ENCODE results near the gene CTBS.
A peak's percentile ranks its signal among the peaks of the same experiment; 100 is the strongest.

CTBS gene

DNA sequence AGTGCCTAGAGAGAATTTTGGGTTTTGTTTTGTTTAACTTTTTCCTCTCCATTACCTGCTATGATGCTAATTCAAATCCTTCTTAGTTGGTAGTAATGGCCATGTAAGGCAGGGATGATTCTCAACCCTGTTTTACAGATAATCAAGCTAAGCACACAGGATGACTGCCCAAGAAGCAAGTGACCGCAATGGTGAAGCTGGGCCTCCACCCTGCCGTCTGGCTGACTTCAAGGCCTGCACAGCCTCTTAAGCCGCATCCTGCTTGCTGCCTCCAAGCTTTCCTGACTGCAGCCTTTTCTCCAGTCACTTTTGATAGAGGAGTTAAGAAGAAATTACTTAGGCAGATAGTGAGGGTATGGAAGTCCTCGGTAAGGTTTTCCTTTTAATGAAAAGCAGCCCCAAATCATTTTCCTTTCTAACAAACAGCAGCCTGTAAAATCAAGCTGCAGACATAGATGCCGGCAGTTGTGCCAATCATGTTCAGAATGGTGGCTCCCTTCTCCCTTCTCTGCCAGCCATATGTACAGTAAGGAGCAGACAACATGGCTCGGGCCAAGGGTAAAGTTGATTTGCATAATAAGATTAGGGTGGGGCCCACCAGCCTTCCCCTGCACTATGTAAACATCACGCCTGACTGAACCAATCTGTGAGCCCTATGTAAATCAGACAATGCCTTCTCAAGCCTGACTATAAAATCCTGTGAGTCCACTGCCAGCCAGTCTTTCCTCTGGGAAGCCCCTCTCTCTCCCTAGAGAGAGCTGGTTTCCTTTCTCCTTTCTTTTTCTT lies 8.8 kb upstream of the CTBS start:
- no peak overlapping the region for H3K23ac ChIP-seq (ENCODE audit: low read depth, low read length, poor library complexity)
- no peak overlapping the region for H3K4me3 ChIP-seq (ENCODE audit: low read length in 2 of 2)
- H3K27ac ChIP-seq (replicated peaks; ENCODE audit: low read length) = no peak overlapping the region
- H3K4ac ChIP-seq (ENCODE audit: low read length) = no peak overlapping the region
- no peak overlapping the region for H2BK15ac ChIP-seq (ENCODE audit: low read length)
- H2BK120ac ChIP-seq (ENCODE audit: low read depth, low read length) = no peak overlapping the region
- no peak overlapping the region for H3K9ac ChIP-seq (ENCODE audit: low read depth, low read length, poor library complexity)
- H2BK5ac ChIP-seq (ENCODE audit: low read length) = no peak overlapping the region
- no peak overlapping the region for H2AK5ac ChIP-seq (ENCODE audit: low read depth, low read length)
- no peaks in the 10 kb centered on the region for H3K27me3 ChIP-seq (ENCODE audit: control insufficient read depth in 3 of 3, insufficient read depth in 3 of 3, low read depth in 1 of 3, low read length in 3 of 3)
- H3K14ac ChIP-seq (ENCODE audit: low read length) = no peak overlapping the region
- no peak overlapping the region for H2BK12ac ChIP-seq (ENCODE audit: low read length)
- DNase-seq (ENCODE audit: low spot score) = no peak
- peaks cover 0 to 6% of the 10 kb centered on the region in 2 donors for H3K4me1 ChIP-seq (ENCODE audit: control insufficient read depth in 2 of 2, insufficient read depth in 1 of 2, low read depth in 1 of 2, low read length in 2 of 2)
- H3K36me3 ChIP-seq (replicated peaks in 1 of 2; ENCODE audit: control insufficient read depth in 2 of 2, insufficient read depth in 2 of 2, low read length in 2 of 2) = no peaks in the 10 kb centered on the region
- H2AFZ ChIP-seq (ENCODE audit: low read length) = peak overlapping the region; percentile 78
- no peak overlapping the region for H4K91ac ChIP-seq (ENCODE audit: low read depth, low read length, poor library complexity)
- H3K9me3 ChIP-seq (replicated peaks in 1 of 2; ENCODE audit: control insufficient read depth in 2 of 2, insufficient read depth in 1 of 2, low read depth in 1 of 2, low read length in 2 of 2) = peaks cover 0 to 4% of the 10 kb centered on the region in 2 donors
- no peak overlapping the region for H4K8ac ChIP-seq (ENCODE audit: low read depth, low read length)
- no CpG with 5 or more reads among the region's 7 CpGs for WGBS, 2 donors (ENCODE audit: extremely low coverage in 2 of 2, insufficient read length in 2 of 2, insufficient replicate concordance in 1 of 2)
- H3K79me1 ChIP-seq (ENCODE audit: low read depth, low read length) = no peaks in the 10 kb centered on the region
- H3K18ac ChIP-seq (ENCODE audit: low read length) = no peak overlapping the region
- H3K4me2 ChIP-seq (ENCODE audit: insufficient read depth, low read length, poor library complexity, severe bottlenecking) = no peak overlapping the region

DNA sequence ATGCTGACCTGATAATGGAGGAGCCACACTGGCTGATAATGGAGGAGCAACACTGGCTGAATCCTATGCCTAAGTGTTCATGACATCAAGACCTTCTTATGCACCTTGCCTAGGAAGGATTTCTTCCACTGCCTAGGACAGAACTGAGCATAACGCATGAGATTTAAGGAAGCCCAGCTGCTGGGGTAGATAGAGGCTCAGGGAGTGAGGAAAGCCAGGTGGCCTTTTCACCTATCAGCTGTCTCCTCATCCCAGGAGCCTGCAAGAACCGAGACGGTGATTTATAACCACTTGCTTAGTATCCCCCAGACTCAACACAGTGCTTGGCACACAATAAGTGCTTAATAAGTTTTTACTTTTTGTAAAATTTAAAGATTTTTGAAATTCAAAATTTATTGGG lies 7.4 kb upstream of the CTBS start:
- no peak overlapping the region for H3K18ac ChIP-seq (ENCODE audit: low read length)
- no peak overlapping the region for H3K27ac ChIP-seq (replicated peaks; ENCODE audit: low read length)
- no CpG with 5 or more reads among the region's 3 CpGs for WGBS, 2 donors (ENCODE audit: extremely low coverage in 2 of 2, insufficient read length in 2 of 2, insufficient replicate concordance in 1 of 2)
- peaks cover 0 to 6% of the 10 kb centered on the region in 2 donors for H3K4me1 ChIP-seq (ENCODE audit: control insufficient read depth in 2 of 2, insufficient read depth in 1 of 2, low read depth in 1 of 2, low read length in 2 of 2)
- no peak overlapping the region for H3K9ac ChIP-seq (ENCODE audit: low read depth, low read length, poor library complexity)
- H2BK5ac ChIP-seq (ENCODE audit: low read length) = no peak overlapping the region
- H2AFZ ChIP-seq (ENCODE audit: low read length) = no peak overlapping the region
- H3K4ac ChIP-seq (ENCODE audit: low read length) = no peak overlapping the region
- H3K27me3 ChIP-seq (ENCODE audit: control insufficient read depth in 3 of 3, insufficient read depth in 3 of 3, low read depth in 1 of 3, low read length in 3 of 3) = no peaks in the 10 kb centered on the region
- peaks cover 0 to 4% of the 10 kb centered on the region in 2 donors for H3K9me3 ChIP-seq (replicated peaks in 1 of 2; ENCODE audit: control insufficient read depth in 2 of 2, insufficient read depth in 1 of 2, low read depth in 1 of 2, low read length in 2 of 2)
- no peak overlapping the region for H3K4me2 ChIP-seq (ENCODE audit: insufficient read depth, low read length, poor library complexity, severe bottlenecking)
- H2BK12ac ChIP-seq (ENCODE audit: low read length) = no peak overlapping the region
- no peak overlapping the region for H3K4me3 ChIP-seq (ENCODE audit: low read length in 2 of 2)
- no peak overlapping the region for H2BK120ac ChIP-seq (ENCODE audit: low read depth, low read length)
- H3K79me1 ChIP-seq (ENCODE audit: low read depth, low read length) = no peaks in the 10 kb centered on the region
- no peak overlapping the region for H2BK15ac ChIP-seq (ENCODE audit: low read length)
- H4K8ac ChIP-seq (ENCODE audit: low read depth, low read length) = no peak overlapping the region
- H4K91ac ChIP-seq (ENCODE audit: low read depth, low read length, poor library complexity) = no peak overlapping the region
- no peak overlapping the region for H2AK5ac ChIP-seq (ENCODE audit: low read depth, low read length)
- no peaks in the 10 kb centered on the region for H3K36me3 ChIP-seq (replicated peaks in 1 of 2; ENCODE audit: control insufficient read depth in 2 of 2, insufficient read depth in 2 of 2, low read length in 2 of 2)
- no peak for DNase-seq (ENCODE audit: low spot score)
- H3K14ac ChIP-seq (ENCODE audit: low read length) = no peak overlapping the region
- H3K23ac ChIP-seq (ENCODE audit: low read depth, low read length, poor library complexity) = no peak overlapping the region

DNA sequence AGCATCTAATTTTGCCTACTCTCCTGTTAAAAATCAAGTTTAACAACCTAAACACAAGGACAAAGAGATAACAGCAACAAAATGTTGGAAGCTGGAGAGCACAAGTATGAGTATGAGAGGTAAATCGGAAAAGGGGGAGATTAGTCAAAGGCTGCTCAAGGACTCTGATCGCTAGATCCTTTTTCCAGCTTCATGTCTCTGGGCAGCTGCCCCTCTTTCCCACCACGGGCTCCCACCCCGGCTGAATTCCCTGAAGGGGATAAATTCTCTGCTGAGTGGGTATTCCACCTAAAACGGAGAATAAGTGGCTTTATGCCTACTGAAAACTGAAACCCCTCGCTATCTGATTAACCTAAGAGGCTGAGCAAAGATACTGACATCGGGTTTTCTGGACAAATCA lies 696 bp upstream of the CTBS start:
- no peaks in the 10 kb centered on the region for H3K9me3 ChIP-seq (replicated peaks in 1 of 2; ENCODE audit: control insufficient read depth in 2 of 2, insufficient read depth in 1 of 2, low read depth in 1 of 2, low read length in 2 of 2)
- no peak overlapping the region for H3K14ac ChIP-seq (ENCODE audit: low read length)
- no CpG with 5 or more reads among the region's 7 CpGs for WGBS, 2 donors (ENCODE audit: extremely low coverage in 2 of 2, insufficient read length in 2 of 2, insufficient replicate concordance in 1 of 2)
- no peak overlapping the region for H4K91ac ChIP-seq (ENCODE audit: low read depth, low read length, poor library complexity)
- no peak overlapping the region for H2BK12ac ChIP-seq (ENCODE audit: low read length)
- no peak overlapping the region for H3K27ac ChIP-seq (replicated peaks; ENCODE audit: low read length)
- H3K4me3 ChIP-seq (ENCODE audit: low read length in 2 of 2) = peak overlapping the region in 1 of 2 donors; percentile 55
- H3K4me2 ChIP-seq (ENCODE audit: insufficient read depth, low read length, poor library complexity, severe bottlenecking) = no peak overlapping the region
- H3K18ac ChIP-seq (ENCODE audit: low read length) = no peak overlapping the region
- H3K79me1 ChIP-seq (ENCODE audit: low read depth, low read length) = no peaks in the 10 kb centered on the region
- no peak overlapping the region for H2BK15ac ChIP-seq (ENCODE audit: low read length)
- H4K8ac ChIP-seq (ENCODE audit: low read depth, low read length) = no peak overlapping the region
- no peak overlapping the region for H3K23ac ChIP-seq (ENCODE audit: low read depth, low read length, poor library complexity)
- peaks cover 0 to 4% of the 10 kb centered on the region in 2 donors for H3K36me3 ChIP-seq (replicated peaks in 1 of 2; ENCODE audit: control insufficient read depth in 2 of 2, insufficient read depth in 2 of 2, low read length in 2 of 2)
- H3K4ac ChIP-seq (ENCODE audit: low read length) = no peak overlapping the region
- H3K27me3 ChIP-seq (ENCODE audit: control insufficient read depth in 3 of 3, insufficient read depth in 3 of 3, low read depth in 1 of 3, low read length in 3 of 3) = no peaks in the 10 kb centered on the region
- H2BK120ac ChIP-seq (ENCODE audit: low read depth, low read length) = no peak overlapping the region
- peak overlapping the region; percentile 95 for H2AFZ ChIP-seq (ENCODE audit: low read length)
- H2AK5ac ChIP-seq (ENCODE audit: low read depth, low read length) = no peak overlapping the region
- H2BK5ac ChIP-seq (ENCODE audit: low read length) = no peak overlapping the region
- no peak for DNase-seq (ENCODE audit: low spot score)
- peaks cover 2 to 4% of the 10 kb centered on the region in 2 donors for H3K4me1 ChIP-seq (ENCODE audit: control insufficient read depth in 2 of 2, insufficient read depth in 1 of 2, low read depth in 1 of 2, low read length in 2 of 2)
- H3K9ac ChIP-seq (ENCODE audit: low read depth, low read length, poor library complexity) = no peak overlapping the region

DNA sequence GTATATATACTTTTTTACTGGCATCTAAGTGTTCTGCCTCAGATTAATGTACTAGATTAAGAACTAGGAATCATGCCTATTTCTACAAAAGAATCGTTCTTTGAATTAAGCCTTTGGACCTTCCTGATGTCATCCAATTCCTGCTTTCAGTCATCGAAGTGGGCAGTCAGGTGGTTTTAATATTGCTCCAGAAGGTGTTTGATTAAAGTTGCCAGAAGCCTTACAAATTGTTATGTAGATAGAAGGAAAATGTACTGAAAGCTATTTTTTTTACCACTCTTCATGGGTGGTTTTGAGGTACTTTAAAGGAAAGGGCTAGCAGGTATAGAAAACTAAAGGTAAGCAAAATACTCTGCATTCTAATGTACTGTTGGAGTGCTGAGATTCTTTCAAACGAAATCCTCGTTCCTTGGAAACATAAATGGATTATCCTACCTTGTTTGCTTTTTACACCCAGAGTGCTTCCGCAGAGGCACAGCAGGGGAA lies 716 bp downstream of the CTBS start:
- peak overlapping the region; percentile 90 for H2AFZ ChIP-seq (ENCODE audit: low read length)
- no peak overlapping the region for H3K14ac ChIP-seq (ENCODE audit: low read length)
- peak overlapping the region; percentile 100 for H3K23ac ChIP-seq (ENCODE audit: low read depth, low read length, poor library complexity)
- no peak overlapping the region for H4K8ac ChIP-seq (ENCODE audit: low read depth, low read length)
- H3K4ac ChIP-seq (ENCODE audit: low read length) = no peak overlapping the region
- peak overlapping the region; percentile 95 for H3K9ac ChIP-seq (ENCODE audit: low read depth, low read length, poor library complexity)
- H3K4me3 ChIP-seq (ENCODE audit: low read length in 2 of 2) = peak overlapping the region; percentile 55 to 86
- peak overlapping the region; percentile 86 for H3K4me2 ChIP-seq (ENCODE audit: insufficient read depth, low read length, poor library complexity, severe bottlenecking)
- H3K4me1 ChIP-seq (ENCODE audit: control insufficient read depth in 2 of 2, insufficient read depth in 1 of 2, low read depth in 1 of 2, low read length in 2 of 2) = peaks cover 2 to 4% of the 10 kb centered on the region in 2 donors
- no peak overlapping the region for H2BK15ac ChIP-seq (ENCODE audit: low read length)
- H3K18ac ChIP-seq (ENCODE audit: low read length) = no peak overlapping the region
- H3K27ac ChIP-seq (replicated peaks; ENCODE audit: low read length) = peak overlapping the region; percentile 76
- H2BK12ac ChIP-seq (ENCODE audit: low read length) = no peak overlapping the region
- H2AK5ac ChIP-seq (ENCODE audit: low read depth, low read length) = no peak overlapping the region
- no peaks in the 10 kb centered on the region for H3K27me3 ChIP-seq (ENCODE audit: control insufficient read depth in 3 of 3, insufficient read depth in 3 of 3, low read depth in 1 of 3, low read length in 3 of 3)
- no peak overlapping the region for H2BK120ac ChIP-seq (ENCODE audit: low read depth, low read length)
- peaks cover 0 to 13% of the 10 kb centered on the region in 2 donors for H3K36me3 ChIP-seq (replicated peaks in 1 of 2; ENCODE audit: control insufficient read depth in 2 of 2, insufficient read depth in 2 of 2, low read length in 2 of 2)
- H3K9me3 ChIP-seq (replicated peaks in 1 of 2; ENCODE audit: control insufficient read depth in 2 of 2, insufficient read depth in 1 of 2, low read depth in 1 of 2, low read length in 2 of 2) = no peaks in the 10 kb centered on the region
- WGBS, 2 donors (ENCODE audit: extremely low coverage in 2 of 2, insufficient read length in 2 of 2, insufficient replicate concordance in 1 of 2) = no CpG with 5 or more reads among the region's 5 CpGs
- H2BK5ac ChIP-seq (ENCODE audit: low read length) = peak overlapping the region; percentile 75
- DNase-seq (ENCODE audit: low spot score) = no peak
- H3K79me1 ChIP-seq (ENCODE audit: low read depth, low read length) = no peaks in the 10 kb centered on the region
- no peak overlapping the region for H4K91ac ChIP-seq (ENCODE audit: low read depth, low read length, poor library complexity)
